Activated CD4-positive, alpha-beta T cell treated with anti-CD3 and anti-CD28 coated beads for 36 hours (primary cell): Measurements from ENCODE around the gene TOR4A. TPM values are rescaled to one million over a fixed set of nuclear protein-coding genes. Genes with fewer than 3 reads are reported as not detected.

ENCODE experiments used
- ATAC-seq: fragments of 200-7000 bp; cut with Tn5 transposase; one replicate; pipeline ENCODE4 v1.10.0; 2021; ENCODE audit warnings: mild to moderate bottlenecking, moderate library complexity
- CTCF ChIA-PET: fragments of 350-600 bp; sonication (Branson Sonifier 250); formaldehyde crosslinking; loops from one replicate; lab custom pipeline; 2021; ENCODE audit warnings: antibody characterized with exemption; lab: Charles Lee
- POLR2A ChIA-PET: fragments of 350-600 bp; sonication (Branson Sonifier 250); formaldehyde crosslinking; loops from one replicate; lab custom pipeline; 2021; ENCODE audit warnings: antibody characterized with exemption, inconsistent platforms; lab: Charles Lee
- DNase-seq: peaks from one replicate; pipeline ENCODE4 v3.0.0-alpha.2; 2020
- H3K27ac Mint-ChIP-seq: one replicate; pipeline ENCODE4 v1.8.0; 2021; ENCODE audit warnings: mixed read lengths
- H3K27me3 Mint-ChIP-seq: one replicate; pipeline ENCODE4 v1.8.0; 2021; ENCODE audit warnings: mixed read lengths
- H3K36me3 Mint-ChIP-seq: one replicate; pipeline ENCODE4 v1.8.0; 2021; ENCODE audit warnings: low read depth, mixed read lengths
- H3K4me1 Mint-ChIP-seq: one replicate; pipeline ENCODE4 v1.8.0; 2021; ENCODE audit warnings: mixed read lengths
- H3K4me3 Mint-ChIP-seq: one replicate; pipeline ENCODE4 v1.8.0; 2021; ENCODE audit warnings: mild to moderate bottlenecking, moderate library complexity, mixed read lengths
- H3K9me3 Mint-ChIP-seq: one replicate; pipeline ENCODE4 v1.8.0; 2021; ENCODE audit warnings: low read depth, mixed read lengths
- intact Hi-C, 2 experiments: fragments of 100-400 bp; cut with DNase I in 1 of 2; cut with micrococcal nuclease in 1 of 2; formaldehyde crosslinking; loops; one replicate each; pipeline versions ENCODE4 v1.14.2 to v1.15.1; 2022 to 2024; cut with DNase I, micrococcal nuclease
- total RNA-seq, 2 experiments: library from RNA; stranded (reverse); gene quantifications; one replicate each; pipeline ENCODE4 v1.2.3, GENCODE V29; 2021

Gene TOR4A
- total RNA-seq, 2 experiments from 2014 or later = 2.6 to 3.4 TPM

DNA sequence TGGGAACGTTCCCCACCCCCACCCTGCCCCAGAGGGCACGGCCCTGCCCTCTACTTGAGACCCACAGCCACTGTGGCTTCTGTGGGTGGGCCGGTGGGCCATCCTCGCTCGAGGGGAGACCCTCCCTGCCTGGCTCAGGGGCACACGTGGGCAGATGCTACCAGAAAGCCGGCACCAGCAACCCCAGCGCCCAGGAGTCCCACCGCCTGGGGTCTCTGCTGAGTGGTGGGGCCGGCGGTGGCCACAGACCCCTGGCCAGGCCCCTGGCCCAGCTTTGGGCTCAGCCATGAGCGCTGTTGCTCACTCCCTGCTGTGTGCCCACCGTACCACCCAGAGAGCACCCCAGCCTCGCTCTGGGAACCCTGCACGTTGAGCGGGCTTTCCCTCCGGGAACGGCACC lies 41.1 kb downstream of the TOR4A start:
- CTCF ChIA-PET = interaction anchor here (1.7 kb wide), 1 partner anchor 15 kb away, joined by 4 read pairs; no protein-coding TSS in a partner anchor

DNA sequence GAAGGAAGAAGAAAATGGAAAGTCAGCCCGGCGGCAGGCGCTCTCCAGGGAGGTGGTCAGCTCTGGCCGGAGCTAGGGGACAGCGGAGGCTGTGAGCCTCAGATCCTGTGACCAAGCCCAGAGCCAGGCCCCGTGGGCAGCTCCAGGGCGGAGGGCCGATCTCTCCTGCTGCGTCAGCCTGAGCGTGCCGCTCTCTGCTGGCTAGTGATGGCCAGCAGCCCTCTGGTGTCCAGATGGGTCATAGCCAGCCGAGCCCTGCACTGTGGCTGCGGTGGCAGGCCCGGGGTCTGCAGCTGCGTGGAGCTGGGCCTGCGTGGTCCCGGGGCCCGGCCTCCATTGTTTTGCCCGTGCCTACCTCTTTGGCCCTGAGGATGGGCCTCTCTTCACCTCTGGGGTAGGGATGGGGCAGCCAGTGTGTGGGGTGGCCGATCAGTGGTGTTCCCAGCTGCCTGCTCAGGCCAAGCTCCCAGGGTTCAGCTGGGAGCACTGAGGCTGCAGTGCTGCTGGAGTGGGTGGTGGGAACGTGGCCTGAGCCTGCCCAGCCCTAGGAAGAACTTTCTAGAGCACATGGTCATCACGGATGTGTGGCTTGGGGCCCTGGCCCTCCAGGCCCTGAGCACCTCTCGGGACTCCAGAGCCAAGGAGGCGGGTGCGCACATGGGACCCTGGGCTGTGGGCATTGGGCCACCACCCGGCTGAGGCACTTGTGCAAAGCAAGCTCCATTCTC lies 41.6 kb downstream of the TOR4A start:
- Mint-ChIP-seq H3K4me1 (no peaks in the 10 kb centered on the region), H3K4me3 (no peak overlapping the region), H3K27ac (no peak overlapping the region), H3K36me3 (no peaks in the 10 kb centered on the region), H3K27me3 (peaks cover 2% of the 10 kb centered on the region), H3K9me3 (no peaks in the 10 kb centered on the region)
- CTCF ChIA-PET = no interaction called here
- intact Hi-C loops = no loop called here
- POLR2A ChIA-PET = no interaction called here
- no peak for ATAC-seq
- DNase-seq = no peak

More for the DNA sequence above, 41.1 kb downstream of the TOR4A start:
- Mint-ChIP-seq H3K27ac (no peak overlapping the region), H3K9me3 (no peaks in the 10 kb centered on the region), H3K36me3 (no peaks in the 10 kb centered on the region), H3K4me1 (no peaks in the 10 kb centered on the region), H3K27me3 (peaks cover 2% of the 10 kb centered on the region), H3K4me3 (no peak overlapping the region)
- POLR2A ChIA-PET = no interaction called here
- DNase-seq (no peak), ATAC-seq (no peak)
- intact Hi-C loops = no loop called here

DNA sequence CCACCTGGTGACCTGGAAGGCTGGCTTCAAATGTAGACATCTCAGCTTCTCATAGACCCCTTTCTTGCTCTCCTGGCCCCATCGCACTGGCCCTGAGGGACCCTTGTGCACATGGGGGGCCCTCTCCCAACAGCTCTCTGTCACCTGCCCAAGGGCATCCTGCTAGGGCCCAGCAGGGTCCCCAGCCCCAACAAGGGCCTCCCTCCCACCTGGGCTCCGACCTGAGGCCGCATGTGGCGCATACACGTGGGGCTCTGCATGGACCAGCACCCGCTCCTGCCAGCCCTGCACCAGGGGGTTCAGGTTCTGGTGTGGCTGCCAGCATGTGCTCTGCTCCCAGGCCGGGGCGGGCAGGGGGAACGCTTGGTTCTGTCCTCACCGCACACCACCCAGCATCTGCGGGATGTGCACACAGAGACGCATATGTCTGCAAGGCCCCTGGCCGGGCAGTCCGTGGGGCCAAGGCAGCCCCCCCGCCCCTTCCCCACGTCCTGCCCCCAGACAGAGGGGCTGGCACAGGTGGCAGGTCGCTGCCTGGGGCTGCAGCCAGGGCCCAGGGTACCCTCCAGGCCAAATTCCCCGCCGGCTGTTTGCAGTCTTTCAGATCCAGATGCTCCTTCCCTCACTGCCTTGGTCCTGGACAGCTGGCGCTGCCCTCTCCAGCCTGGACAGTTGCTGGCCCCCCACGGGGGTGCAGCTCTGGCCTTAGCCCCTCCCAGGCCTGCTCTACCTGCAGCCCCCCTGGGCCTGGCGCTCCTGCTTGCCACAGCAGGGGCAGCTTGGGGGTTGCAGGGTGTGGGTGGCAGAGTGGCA lies 42.4 kb downstream of the TOR4A start:
- intact Hi-C loops = no loop called here
- no peak for DNase-seq
- ATAC-seq = no peak
- Mint-ChIP-seq H3K36me3 (no peaks in the 10 kb centered on the region), H3K27ac (no peak overlapping the region), H3K4me1 (no peaks in the 10 kb centered on the region), H3K9me3 (no peaks in the 10 kb centered on the region), H3K4me3 (no peak overlapping the region), H3K27me3 (peaks cover 2% of the 10 kb centered on the region)
- CTCF ChIA-PET = no interaction called here
- POLR2A ChIA-PET = no interaction called here

DNA sequence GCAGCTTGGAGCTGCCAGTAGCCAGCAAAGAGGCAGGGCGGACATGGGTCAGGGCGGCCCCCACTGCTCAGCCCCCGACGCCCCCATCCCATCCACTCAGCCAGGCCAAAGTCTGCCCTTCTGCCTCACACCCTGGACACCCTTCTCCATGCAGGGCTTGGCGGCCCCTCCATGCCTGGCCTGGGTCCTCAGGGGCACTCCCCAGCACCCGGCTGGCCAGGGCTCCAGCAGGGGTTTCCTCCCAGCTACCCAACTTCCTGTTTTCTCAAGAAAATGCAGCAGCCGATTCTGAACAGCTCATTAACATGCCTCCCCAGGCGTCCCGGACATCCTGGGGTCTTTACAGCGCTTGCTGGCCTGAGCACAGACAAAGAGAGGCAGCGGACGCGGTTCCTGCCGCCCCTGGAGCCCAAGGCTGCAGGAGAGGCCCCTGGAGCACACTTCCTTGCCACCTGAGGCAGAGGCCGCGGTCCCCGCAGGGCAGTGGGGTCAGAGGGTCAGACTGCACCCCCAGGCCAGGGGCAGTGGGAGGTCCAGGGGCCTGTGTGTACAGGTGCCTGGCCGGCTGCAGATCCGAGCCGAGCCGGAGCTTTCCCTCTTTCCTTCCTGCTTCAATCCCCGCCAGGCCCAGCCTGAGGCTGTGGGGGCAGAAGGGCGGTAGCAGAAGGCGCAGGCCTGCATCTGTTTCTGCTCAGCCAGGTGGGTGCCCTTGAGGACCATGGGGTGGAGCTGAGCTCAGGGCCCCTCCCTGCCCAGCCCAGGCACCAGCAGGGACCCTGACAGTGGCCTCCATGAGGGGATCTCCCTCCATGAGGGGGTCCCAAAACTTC lies 43.2 kb downstream of the TOR4A start:
- DNase-seq = peak; percentile 22

DNA sequence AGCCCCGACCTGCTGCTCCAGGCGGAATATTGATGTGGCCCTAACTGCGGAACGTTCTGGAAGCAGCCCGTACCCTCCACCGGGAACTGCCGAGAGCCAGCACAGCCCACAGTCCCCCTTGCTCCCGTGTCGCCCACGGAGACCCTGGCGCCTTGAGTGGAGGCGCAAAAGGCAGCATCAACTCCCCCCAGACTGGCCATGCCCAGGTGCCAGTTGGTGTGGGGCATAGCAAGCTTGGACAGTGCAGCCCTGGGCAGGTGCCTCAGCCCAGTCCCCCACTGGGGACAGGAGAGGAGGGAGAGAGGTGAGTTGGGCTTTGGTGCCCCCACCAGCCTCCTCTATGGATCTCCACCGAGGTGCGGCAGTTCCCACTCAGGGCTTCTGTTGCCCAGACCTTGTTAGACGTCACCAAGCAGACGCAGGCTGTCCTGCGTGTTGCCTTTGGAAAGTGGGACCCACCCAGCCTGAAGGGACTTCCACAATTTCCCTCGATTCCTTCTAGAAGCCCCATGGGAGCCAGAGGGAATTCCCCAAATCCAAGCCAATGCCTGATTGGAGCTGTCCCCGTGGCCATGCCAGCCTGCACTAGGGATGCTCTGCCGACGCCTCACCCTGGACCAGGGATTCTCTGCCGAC lies 44.3 kb downstream of the TOR4A start:
- intact Hi-C loops = no loop called here
- Mint-ChIP-seq H3K9me3 (peaks cover 2% of the 10 kb centered on the region), H3K27me3 (peaks cover 10% of the 10 kb centered on the region), H3K36me3 (peaks cover 1% of the 10 kb centered on the region), H3K4me3 (no peak overlapping the region), H3K4me1 (peaks cover 6% of the 10 kb centered on the region), H3K27ac (no peak overlapping the region)
- ATAC-seq = no peak
- DNase-seq = no peak
- CTCF ChIA-PET = interaction anchor here (0.6 kb wide), 2 partner anchors 121 to 337 kb away, joined by 3 to 4 read pairs; no protein-coding TSS in a partner anchor
- POLR2A ChIA-PET = no interaction called here

More for the DNA sequence above, 43.2 kb downstream of the TOR4A start:
- no peaks in the 10 kb centered on the region for H3K9me3 Mint-ChIP-seq
- intact Hi-C loops = no loop called here
- ATAC-seq = peak; percentile 31
- no peak overlapping the region for H3K27ac Mint-ChIP-seq
- H3K4me3 Mint-ChIP-seq = no peak overlapping the region
- no peaks in the 10 kb centered on the region for H3K36me3 Mint-ChIP-seq
- peaks cover 5% of the 10 kb centered on the region for H3K27me3 Mint-ChIP-seq
- ChIA-PET POLR2A (no interaction called here), CTCF (interaction anchor here (0.6 kb wide), 1 partner anchor 338 kb away, joined by 3 read pairs; no protein-coding TSS in a partner anchor)
- no peaks in the 10 kb centered on the region for H3K4me1 Mint-ChIP-seq

DNA sequence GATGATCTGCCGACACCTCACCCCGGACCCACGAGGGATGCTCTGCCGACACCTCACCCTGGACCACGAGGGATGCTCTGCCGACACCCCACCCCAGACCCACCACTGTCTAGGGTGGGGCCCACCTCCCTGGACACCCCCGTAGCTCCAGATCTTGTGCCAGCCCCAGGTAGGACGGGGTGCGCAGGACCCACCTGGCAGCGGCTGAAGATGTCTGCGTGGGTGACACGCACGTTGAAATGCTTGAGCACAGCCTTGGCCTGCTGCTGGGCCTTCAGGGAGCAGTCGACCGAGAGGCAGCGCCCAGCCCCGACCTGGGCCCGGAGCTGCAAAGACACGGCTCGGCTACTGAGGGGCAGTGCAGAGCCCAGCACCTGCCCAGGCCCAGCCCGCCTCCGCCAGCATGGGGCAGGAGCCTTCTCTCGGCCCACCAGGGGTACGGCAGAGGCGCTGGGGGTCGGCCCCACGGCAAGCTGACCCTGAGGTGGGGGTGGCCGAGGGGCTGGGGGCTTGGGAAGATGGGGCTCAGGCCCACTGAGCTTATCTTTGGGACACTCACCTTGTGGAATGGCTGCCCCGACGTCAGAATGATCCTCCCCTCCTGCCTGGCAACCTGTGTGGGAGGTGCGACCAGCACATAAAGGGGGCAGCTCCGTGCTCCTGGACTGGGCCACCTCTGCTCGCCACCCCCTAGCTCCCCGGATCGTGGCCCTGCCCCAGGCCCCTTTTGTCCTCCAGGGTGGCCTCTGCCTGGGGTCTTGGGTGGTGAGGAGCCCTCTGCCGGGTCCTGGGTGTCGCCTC lies 46.2 kb downstream of the TOR4A start:
- no peak for ATAC-seq
- no peak for DNase-seq
- intact Hi-C loops = no loop called here
- Mint-ChIP-seq H3K9me3 (peaks cover 6% of the 10 kb centered on the region), H3K27me3 (peaks cover 10% of the 10 kb centered on the region), H3K4me3 (no peak overlapping the region), H3K27ac (no peak overlapping the region), H3K36me3 (peaks cover 5% of the 10 kb centered on the region), H3K4me1 (peaks cover 9% of the 10 kb centered on the region)
- ChIA-PET POLR2A (no interaction called here), CTCF (interaction anchor here (1.5 kb wide), 1 partner anchor 22 kb away, joined by 6 read pairs; the partner anchor contains the start of gene NRARP)

DNA sequence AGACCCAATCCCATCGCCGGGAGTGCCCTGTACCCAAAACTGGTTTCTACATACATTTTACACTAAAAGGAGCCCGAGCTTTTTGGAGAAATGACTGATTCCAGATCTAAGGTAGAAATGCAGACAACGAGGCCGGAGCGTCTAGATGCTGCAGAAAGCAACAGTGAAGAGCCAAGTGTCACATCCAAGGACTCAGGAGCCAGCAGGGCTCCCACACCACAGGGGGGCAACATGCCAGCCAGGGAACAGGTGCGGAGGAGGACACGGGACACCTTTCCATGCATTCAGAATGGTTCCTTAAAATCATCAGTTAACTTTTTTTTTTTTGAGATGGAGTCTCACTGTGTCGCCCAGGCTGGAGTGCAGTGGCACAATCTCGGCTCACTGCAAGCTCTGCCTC lies 47.6 kb downstream of the TOR4A start:
- no peak overlapping the region for H3K4me3 Mint-ChIP-seq
- DNase-seq = no peak
- H3K27ac Mint-ChIP-seq = no peak overlapping the region
- H3K27me3 Mint-ChIP-seq = peaks cover 10% of the 10 kb centered on the region
- peaks cover 5% of the 10 kb centered on the region for H3K36me3 Mint-ChIP-seq
- POLR2A ChIA-PET = no interaction called here
- peaks cover 9% of the 10 kb centered on the region for H3K4me1 Mint-ChIP-seq
- intact Hi-C loops = loop anchor here in 1 of 2 experiments (5.0 kb wide), 1 partner anchor 72 kb away; no protein-coding TSS in a partner anchor
- CTCF ChIA-PET = interaction anchor here (1.5 kb wide), 1 partner anchor 23 kb away, joined by 6 read pairs; the partner anchor contains the start of gene NRARP
- peaks cover 6% of the 10 kb centered on the region for H3K9me3 Mint-ChIP-seq
- ATAC-seq = no peak

DNA sequence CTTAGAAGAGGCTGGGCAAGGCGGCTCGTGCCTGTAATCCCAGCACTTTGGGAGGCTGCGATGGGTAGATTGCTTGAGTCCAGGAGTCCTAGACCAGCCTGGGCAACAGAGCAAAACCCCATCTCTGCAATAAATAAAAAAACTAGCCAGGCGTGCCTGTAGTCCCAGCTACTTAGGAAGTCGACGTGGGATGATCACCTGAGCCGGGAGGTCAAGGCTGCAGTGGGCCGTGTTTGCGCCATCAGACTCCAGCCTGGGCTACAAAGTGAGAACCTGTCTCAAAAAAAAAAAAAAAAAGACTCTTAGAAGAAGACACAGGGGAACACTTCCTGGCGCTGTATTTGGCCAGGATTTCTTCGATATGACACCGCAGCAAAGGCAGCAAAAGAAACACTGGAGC lies 48.3 kb downstream of the TOR4A start:
- no peak for ATAC-seq
- no peak for DNase-seq
- POLR2A ChIA-PET = no interaction called here
- H3K27me3 Mint-ChIP-seq = peaks cover 10% of the 10 kb centered on the region
- peaks cover 6% of the 10 kb centered on the region for H3K9me3 Mint-ChIP-seq
- no peak overlapping the region for H3K27ac Mint-ChIP-seq
- intact Hi-C loops = loop anchor here in 1 of 2 experiments (2.0 to 5.0 kb wide), 2 partner anchors 23 to 72 kb away; partner anchors contain the start of gene NRARP
- H3K4me3 Mint-ChIP-seq = no peak overlapping the region
- H3K36me3 Mint-ChIP-seq = peaks cover 5% of the 10 kb centered on the region
- CTCF ChIA-PET = no interaction called here
- H3K4me1 Mint-ChIP-seq = peaks cover 9% of the 10 kb centered on the region

DNA sequence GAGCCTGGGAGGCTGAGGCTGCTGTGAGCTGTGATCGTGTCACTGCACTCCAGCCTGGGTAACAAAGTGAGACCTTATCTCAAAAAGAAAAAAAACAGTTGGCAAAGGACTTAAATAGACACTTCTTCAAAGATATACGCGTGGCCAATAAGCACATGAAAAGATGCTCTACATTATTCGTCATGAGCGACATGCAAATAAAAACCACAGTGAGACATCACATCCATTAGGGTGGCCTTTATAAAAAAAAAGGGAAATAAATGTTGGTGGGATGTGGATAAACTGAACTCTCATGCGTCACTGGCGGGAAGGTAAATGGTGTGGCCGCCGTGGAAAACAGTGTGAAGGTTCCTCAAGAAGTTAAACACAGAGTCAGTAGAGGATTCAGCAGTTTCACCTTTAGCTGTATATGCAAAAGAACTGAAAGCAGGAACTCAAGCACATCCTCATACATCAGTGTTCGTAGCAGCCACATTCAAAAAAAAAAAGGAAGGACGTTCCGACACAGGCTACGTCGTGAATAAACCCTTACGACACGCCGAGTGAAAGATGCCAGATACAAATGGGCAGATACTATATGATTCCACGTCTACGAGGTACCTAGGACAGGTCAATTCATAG lies 49.0 kb downstream of the TOR4A start:
- POLR2A ChIA-PET = interaction anchor here (0.7 kb wide), 1 partner anchor 188 kb away, joined by 4 read pairs; no protein-coding TSS in a partner anchor
- Mint-ChIP-seq H3K4me3 (peak overlapping the region; percentile 24), H3K27ac (peak overlapping the region; percentile 44), H3K4me1 (peaks cover 9% of the 10 kb centered on the region), H3K27me3 (peaks cover 10% of the 10 kb centered on the region), H3K9me3 (peaks cover 6% of the 10 kb centered on the region), H3K36me3 (peaks cover 5% of the 10 kb centered on the region)
- DNase-seq = no peak
- CTCF ChIA-PET = no interaction called here
- peak; percentile 79 for ATAC-seq
- intact Hi-C loops = loop anchor here in 1 of 2 experiments (2.0 to 5.0 kb wide), 2 partner anchors 24 to 71 kb away; partner anchors contain the start of gene NRARP
